Prostate gland (tissue), 2 donors: ENCODE data around the gene PRCP.

Experiments used
- CTCF ChIP-seq, 4 experiments: fragments of 200-600 bp in 2 of 4; fragments of 450-650 bp in 2 of 4; sonication (generic) in 2 of 4; IDR thresholded peaks; 1 replicate in 3 of 4; 2 replicates in 1 of 4; pipeline ENCODE4 v1.5.1; 2016 to 2019; ENCODE audit warnings: antibody characterized with exemption in 4 of 4, mild to moderate bottlenecking in 2 of 4, moderate library complexity in 2 of 4
- POLR2A ChIP-seq: fragments of 450-650 bp; IDR thresholded peaks from one replicate; pipeline ENCODE4 v1.6.1; 2016; ENCODE audit warnings: antibody characterized with exemption, mild to moderate bottlenecking

GRCh38 chr11:82855616-82856015 lies 44.6 kb downstream of the PRCP start:
- no peak for TF ChIP-seq CTCF (IDR thresholded peaks at IDR 0.05)
- no peak for TF ChIP-seq POLR2A
